H1 (cell line): Measurements from ENCODE around the gene TRIM15. TPM values are rescaled to one million over a fixed set of nuclear protein-coding genes. Genes with fewer than 3 reads are reported as not detected.

Experiments
- EGR1 ChIP-seq: IDR thresholded peaks from 2 replicates; pipeline ENCODE4 v1.6.1; 2011; ENCODE audit warnings: low read depth, low read length, borderline replicate concordance
- FOSL1 ChIP-seq: IDR thresholded peaks from 2 replicates; pipeline ENCODE4 v1.6.1; 2011; ENCODE audit warnings: mild to moderate bottlenecking, low read depth, low read length, moderate library complexity; ENCODE audit not compliant: insufficient read depth
- JUND ChIP-seq: IDR thresholded peaks from 2 replicates; pipeline ENCODE4 v1.6.1; 2011; ENCODE audit warnings: mild to moderate bottlenecking, improper control_type of control experiment, low read length
- KDM1A ChIP-seq: fragments of 200-600, 300-600 bp; sonication (generic); IDR thresholded peaks from 2 replicates; pipeline ENCODE4 v1.7.1; 2016; ENCODE audit warnings: mild to moderate bottlenecking, low read length, borderline replicate concordance
- POLR2A ChIP-seq, 2 experiments: IDR thresholded peaks; 1 replicate in 1 of 2; 2 replicates in 1 of 2; pipeline ENCODE4 v1.6.1; 2011; ENCODE audit warnings: low read depth in 2 of 2, low read length in 2 of 2, mild to moderate bottlenecking in 2 of 2; ENCODE audit errors: control extremely low read depth in 1 of 2
- POLR2AphosphoS5 ChIP-seq: IDR thresholded peaks from 2 replicates; pipeline ENCODE4 v1.6.1; 2011; ENCODE audit warnings: low read depth, low read length
- RFX5 ChIP-seq: IDR thresholded peaks from 2 replicates; pipeline ENCODE4 v1.6.1; 2011; ENCODE audit warnings: low read depth, low read length, improper control_type of control experiment, borderline replicate concordance
- TBP ChIP-seq: IDR thresholded peaks from 2 replicates; pipeline ENCODE4 v1.6.1; 2011; ENCODE audit warnings: low read depth, low read length, improper control_type of control experiment
- USF2 ChIP-seq: IDR thresholded peaks from 2 replicates; pipeline ENCODE4 v1.6.1; 2011; ENCODE audit warnings: low read length, improper control_type of control experiment
- ZNF274 ChIP-seq: IDR thresholded peaks from 2 replicates; pipeline ENCODE4 v1.7.0; 2012; ENCODE audit warnings: low read length, borderline replicate concordance; ENCODE audit errors: extremely low read depth
- polyA plus RNA-seq, 7 experiments: library from polyadenylated mRNA; depleted of rRNA in 3 of 7; stranded (reverse) in 5 of 7; unstranded in 2 of 7; fragments of >200 nt in 5 of 7; fragments of 200-250 nt in 2 of 7; gene quantifications; 1 replicate in 5 of 7; 2 replicates in 1 of 7; 4 replicates in 1 of 7; pipeline versions ENCODE4 v1.2.1 to v1.2.3, GENCODE V29; 2011 to 2013; ENCODE audit warnings: missing spikeins in 2 of 7, mixed read lengths in 2 of 7
- total RNA-seq: library from RNA; stranded (reverse); fragmentation: NEBNext Ultra II Directional; extraction: Animal tissue kit (Norgen Biotek cat#: 25700); gene quantifications from 2 replicates; pipeline ENCODE4 v1.2.1, GENCODE V29; 2021

TRIM15 gene
- total and polyA plus RNA-seq, 2 of the 8 experiments (the other 6 are each of a cell fraction or from before 2014, with no cell fraction given) = 0.18 to 0.48 TPM

- no peak for TF ChIP-seq USF2
- TF ChIP-seq FOSL1 = no peak
- no peak for TF ChIP-seq TBP
- no peak for TF ChIP-seq JUND
- no peak for TF ChIP-seq POLR2AphosphoS5
- TF ChIP-seq EGR1 = no peak
- no peak for TF ChIP-seq RFX5
- TF ChIP-seq KDM1A = no peak
- TF ChIP-seq POLR2A (IDR thresholded peaks at IDR 0.05; ENCODE audit: control extremely low read depth in 1 of 2, low read depth in 2 of 2, low read length in 2 of 2) = no peak
- no peak for TF ChIP-seq ZNF274
Observed at GRCh38 chr6:30149858-30150550, 13.3 kb upstream of the TRIM15 start (continued).
